GM10266 (cell line): ENCODE results near the gene DEGS2.

Experiments
- DNase-seq: peaks from one replicate; pipeline ENCODE4 v3.0.0; 2012; ENCODE audit errors: extremely low spot score
- TF ChIP-seq, protein P1 (sequence below): IDR thresholded peaks from 2 replicates; pipeline ENCODE4 v1.5.1; 2012; ENCODE audit warnings: mild to moderate bottlenecking, low read depth; ENCODE audit not compliant: control insufficient read depth, insufficient read depth; ENCODE audit errors: missing control alignments

The DEGS2 gene

GRCh38 chr14:100115726-100116125 lies 43.7 kb downstream of the DEGS2 start:
- TF ChIP-seq, protein P1, sequence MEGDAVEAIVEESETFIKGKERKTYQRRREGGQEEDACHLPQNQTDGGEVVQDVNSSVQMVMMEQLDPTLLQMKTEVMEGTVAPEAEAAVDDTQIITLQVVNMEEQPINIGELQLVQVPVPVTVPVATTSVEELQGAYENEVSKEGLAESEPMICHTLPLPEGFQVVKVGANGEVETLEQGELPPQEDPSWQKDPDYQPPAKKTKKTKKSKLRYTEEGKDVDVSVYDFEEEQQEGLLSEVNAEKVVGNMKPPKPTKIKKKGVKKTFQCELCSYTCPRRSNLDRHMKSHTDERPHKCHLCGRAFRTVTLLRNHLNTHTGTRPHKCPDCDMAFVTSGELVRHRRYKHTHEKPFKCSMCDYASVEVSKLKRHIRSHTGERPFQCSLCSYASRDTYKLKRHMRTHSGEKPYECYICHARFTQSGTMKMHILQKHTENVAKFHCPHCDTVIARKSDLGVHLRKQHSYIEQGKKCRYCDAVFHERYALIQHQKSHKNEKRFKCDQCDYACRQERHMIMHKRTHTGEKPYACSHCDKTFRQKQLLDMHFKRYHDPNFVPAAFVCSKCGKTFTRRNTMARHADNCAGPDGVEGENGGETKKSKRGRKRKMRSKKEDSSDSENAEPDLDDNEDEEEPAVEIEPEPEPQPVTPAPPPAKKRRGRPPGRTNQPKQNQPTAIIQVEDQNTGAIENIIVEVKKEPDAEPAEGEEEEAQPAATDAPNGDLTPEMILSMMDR = no peak
- DNase-seq = no peak

DNA sequence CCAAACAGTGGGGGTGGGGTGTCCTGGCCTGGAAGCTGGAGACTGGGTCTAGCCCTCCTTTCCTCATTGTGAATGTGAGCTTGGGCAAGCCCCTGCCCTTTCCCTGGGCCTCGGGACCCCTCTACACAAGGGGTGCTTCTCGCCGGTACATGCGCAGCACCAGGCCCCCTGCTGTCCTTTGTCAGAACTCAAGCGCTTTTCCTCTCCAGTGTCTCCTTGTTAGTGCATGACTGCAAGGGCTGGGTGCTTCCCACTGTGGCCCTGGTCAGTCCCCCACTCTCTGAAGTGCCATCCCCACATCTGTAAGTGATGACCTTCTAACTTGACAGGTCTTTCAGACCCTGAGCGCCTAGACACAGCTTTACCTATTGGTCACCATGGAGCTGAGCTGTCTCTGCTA lies 44.2 kb downstream of the DEGS2 start:
- TF ChIP-seq, protein P1 = no peak
- no peak for DNase-seq

DNA sequence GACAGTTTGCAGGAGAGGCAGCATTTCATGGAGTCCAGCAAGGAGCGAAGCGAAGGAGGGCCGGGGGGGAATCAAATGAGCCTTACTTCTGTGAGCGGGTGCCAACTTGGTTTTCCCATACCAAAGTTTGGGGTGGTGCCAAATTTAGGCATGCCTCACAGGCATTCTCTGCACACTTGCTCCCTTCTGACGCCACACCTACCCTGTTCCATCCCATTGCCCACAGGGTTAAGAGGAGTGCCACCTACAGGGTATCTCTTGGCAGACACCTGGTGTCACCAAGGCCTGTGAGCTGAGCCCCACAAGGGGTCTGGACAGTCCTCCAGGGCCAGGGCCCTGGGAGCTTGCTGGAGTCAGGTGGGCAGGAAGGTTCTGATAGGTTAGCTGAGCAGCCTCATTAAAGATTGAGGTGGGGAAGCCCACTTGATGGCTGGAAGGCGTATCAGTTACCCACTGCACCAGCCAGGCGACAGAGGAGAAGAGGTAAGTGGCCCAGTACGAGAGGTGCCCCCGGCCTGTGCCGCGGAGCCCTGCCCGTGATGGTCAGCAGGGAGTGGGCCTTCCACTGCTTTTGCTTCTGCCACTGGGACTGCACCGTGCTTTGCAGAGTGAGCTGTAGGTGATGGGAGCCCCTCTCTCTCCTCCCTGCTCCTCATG lies 45.2 kb downstream of the DEGS2 start:
- TF ChIP-seq, protein P1 = no peak
- DNase-seq = no peak

- no peak for DNase-seq
- TF ChIP-seq, protein P1 = no peak
Observed at GRCh38 chr14:100111931-100112704, 47.3 kb downstream of the DEGS2 start.

GRCh38 chr14:100110816-100111215 lies 48.6 kb downstream of the DEGS2 start:
- DNase-seq = no peak
- TF ChIP-seq, protein P1 = no peak

- TF ChIP-seq, protein P1 = no peak
Observed at GRCh38 chr14:100109594-100109955, 49.9 kb downstream of the DEGS2 start.

More at GRCh38 chr14:100109594-100109955, 49.9 kb downstream of the DEGS2 start:
- no peak for DNase-seq
